ENCODE results near the gene DUSP12. TPM values are rescaled to one million over a fixed set of nuclear protein-coding genes. Genes with fewer than 3 reads are reported as not detected.
A peak's percentile ranks its signal among the peaks of the same experiment; 100 is the strongest.

DUSP12 gene
- total RNA-seq, 1 donor from 2014 or later = 27.8 TPM

DNA sequence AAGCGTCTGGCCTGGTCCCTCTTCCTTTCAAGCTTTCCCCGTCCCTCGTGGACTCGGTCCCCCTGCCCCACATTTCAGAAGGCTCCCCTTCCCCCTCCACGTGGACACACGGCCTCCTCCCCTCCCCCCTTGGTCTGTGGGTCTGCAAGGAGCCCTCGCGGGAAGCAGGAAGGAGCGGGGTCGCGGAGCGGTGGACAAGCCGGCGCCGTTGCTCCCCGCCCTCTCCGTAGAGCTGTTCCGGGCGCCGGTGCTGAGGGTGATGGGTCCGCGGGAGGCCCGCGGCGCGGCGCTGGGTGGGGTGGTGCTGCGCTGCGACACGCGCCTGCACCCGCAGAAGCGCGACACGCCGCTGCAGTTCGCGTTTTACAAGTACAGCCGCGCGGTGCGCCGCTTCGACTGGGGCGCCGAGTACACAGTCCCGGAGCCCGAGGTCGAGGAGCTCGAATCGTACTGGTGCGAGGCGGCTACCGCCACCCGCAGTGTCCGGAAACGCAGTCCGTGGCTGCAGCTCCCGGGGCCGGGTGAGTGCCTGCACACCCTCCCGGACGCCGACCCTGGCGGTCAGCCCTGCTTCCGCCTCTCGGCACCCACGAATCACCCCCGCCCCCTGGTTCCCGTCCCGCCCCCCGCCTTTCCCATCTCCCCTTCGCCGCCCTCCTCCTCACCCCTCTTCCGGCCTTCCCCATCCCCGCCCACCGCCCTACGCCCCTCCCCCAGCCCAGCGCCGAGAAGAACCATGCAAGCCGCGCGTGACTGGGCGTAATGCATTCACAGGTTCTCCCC is 22.9 kb upstream of the DUSP12 start:
- TF ChIP-seq, protein P1, sequence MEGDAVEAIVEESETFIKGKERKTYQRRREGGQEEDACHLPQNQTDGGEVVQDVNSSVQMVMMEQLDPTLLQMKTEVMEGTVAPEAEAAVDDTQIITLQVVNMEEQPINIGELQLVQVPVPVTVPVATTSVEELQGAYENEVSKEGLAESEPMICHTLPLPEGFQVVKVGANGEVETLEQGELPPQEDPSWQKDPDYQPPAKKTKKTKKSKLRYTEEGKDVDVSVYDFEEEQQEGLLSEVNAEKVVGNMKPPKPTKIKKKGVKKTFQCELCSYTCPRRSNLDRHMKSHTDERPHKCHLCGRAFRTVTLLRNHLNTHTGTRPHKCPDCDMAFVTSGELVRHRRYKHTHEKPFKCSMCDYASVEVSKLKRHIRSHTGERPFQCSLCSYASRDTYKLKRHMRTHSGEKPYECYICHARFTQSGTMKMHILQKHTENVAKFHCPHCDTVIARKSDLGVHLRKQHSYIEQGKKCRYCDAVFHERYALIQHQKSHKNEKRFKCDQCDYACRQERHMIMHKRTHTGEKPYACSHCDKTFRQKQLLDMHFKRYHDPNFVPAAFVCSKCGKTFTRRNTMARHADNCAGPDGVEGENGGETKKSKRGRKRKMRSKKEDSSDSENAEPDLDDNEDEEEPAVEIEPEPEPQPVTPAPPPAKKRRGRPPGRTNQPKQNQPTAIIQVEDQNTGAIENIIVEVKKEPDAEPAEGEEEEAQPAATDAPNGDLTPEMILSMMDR (IDR thresholded peaks at IDR 0.05; ENCODE audit: unreplicated experiment) = no peak
- DNase-seq (ENCODE audit: low spot score) = peak; percentile 68
- Mint-ChIP-seq H3K4me1 (ENCODE audit: unreplicated experiment) (peaks cover 12% of the 10 kb centered on the region), H3K36me3 (ENCODE audit: low read depth, unreplicated experiment) (no peaks in the 10 kb centered on the region), H3K27me3 (ENCODE audit: unreplicated experiment) (peaks cover 23% of the 10 kb centered on the region), H3K27ac (ENCODE audit: unreplicated experiment) (no peak overlapping the region), H3K9me3 (ENCODE audit: unreplicated experiment) (no peaks in the 10 kb centered on the region), H3K4me3 (ENCODE audit: unreplicated experiment) (peak overlapping the region; percentile 89)

DNA sequence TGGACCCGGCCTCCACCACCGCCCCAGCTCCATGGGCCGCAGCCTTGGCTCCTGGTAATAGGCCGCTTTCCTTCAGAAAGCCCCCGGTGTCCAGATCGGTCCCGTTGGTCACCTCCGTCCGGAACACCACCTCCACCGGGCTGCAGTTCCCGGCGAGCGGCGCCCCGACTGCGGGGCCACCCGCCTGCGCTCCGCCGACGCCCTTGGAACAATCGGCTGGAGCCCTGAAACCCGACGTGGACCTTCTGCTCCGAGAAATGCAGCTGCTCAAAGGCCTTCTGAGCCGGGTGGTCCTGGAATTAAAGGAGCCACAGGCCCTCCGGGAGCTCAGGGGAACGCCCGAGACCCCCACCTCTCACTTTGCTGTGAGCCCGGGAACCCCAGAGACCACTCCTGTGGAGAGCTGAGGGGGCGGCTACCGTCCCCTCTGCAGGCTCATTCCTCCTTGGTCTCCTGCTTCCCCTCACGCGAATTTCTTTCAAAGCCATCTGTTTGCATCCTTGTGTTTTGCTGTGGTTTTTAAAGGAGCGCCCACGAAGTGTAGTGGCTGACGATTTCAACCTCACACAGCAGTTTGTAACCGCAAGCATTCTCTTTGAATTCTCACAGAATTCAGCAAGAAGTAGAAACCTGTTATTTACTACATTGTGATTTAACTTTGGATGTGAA is 22.2 kb upstream of the DUSP12 start:
- no peak for DNase-seq (ENCODE audit: low spot score)

DNA sequence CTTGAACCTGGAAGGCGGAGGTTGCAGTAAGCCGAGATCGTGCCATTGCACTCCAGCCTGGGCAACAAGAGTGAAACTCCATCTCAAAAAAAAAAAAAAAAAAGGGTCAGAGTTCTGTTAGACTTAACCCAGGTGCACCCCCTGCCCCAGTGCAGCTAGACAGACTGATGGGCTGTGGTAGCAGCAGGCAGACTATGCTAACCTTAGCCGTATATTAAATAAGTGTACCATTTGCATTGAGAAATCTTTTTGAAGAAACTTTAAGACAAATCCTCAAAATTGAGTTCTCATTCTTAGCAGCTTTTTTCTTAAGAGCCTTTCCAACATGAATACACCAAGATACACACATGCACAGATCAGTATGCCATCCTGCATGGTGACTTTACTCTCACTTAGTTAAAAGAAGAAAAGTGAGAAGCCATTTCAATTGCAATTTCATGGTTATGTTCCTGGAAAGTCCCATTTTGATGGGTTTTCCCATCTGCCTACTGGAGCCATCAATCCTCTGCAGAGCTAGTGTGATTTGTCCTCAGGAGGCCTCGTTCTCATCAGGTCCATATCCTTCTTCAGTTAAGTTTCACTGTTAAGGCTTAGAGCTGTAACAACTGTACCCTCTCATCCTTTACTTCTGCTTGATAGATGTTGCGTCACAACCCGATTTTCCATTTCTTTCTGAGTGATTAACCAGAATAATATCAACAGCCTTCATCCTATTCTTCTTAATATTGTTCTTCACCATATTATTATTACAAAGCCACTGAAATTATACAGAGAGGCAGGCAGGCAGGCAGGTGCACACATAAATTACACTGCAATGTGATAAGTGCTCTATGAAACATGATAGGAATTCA is 21.0 kb upstream of the DUSP12 start:
- peaks cover 12% of the 10 kb centered on the region for H3K4me1 Mint-ChIP-seq (ENCODE audit: unreplicated experiment)
- H3K27ac Mint-ChIP-seq (ENCODE audit: unreplicated experiment) = no peak overlapping the region
- H3K27me3 Mint-ChIP-seq (ENCODE audit: unreplicated experiment) = peaks cover 15% of the 10 kb centered on the region

More for the DNA sequence above, 22.2 kb upstream of the DUSP12 start:
- Mint-ChIP-seq H3K4me1 (ENCODE audit: unreplicated experiment) (peaks cover 12% of the 10 kb centered on the region), H3K9me3 (ENCODE audit: unreplicated experiment) (no peaks in the 10 kb centered on the region), H3K36me3 (ENCODE audit: low read depth, unreplicated experiment) (no peaks in the 10 kb centered on the region), H3K4me3 (ENCODE audit: unreplicated experiment) (peak overlapping the region; percentile 91), H3K27ac (ENCODE audit: unreplicated experiment) (peak overlapping the region; percentile 61), H3K27me3 (ENCODE audit: unreplicated experiment) (peaks cover 17% of the 10 kb centered on the region)
- TF ChIP-seq, protein P1 (IDR thresholded peaks at IDR 0.05; ENCODE audit: unreplicated experiment) = no peak

GRCh38 chr1:161730050-161730564 is 19.5 kb upstream of the DUSP12 start:
- TF ChIP-seq, protein P1 (IDR thresholded peaks at IDR 0.05; ENCODE audit: unreplicated experiment) = no peak
- H3K4me3 Mint-ChIP-seq (ENCODE audit: unreplicated experiment) = no peak overlapping the region
- DNase-seq (ENCODE audit: low spot score) = no peak
- peaks cover 13% of the 10 kb centered on the region for H3K27me3 Mint-ChIP-seq (ENCODE audit: unreplicated experiment)
- H3K36me3 Mint-ChIP-seq (ENCODE audit: low read depth, unreplicated experiment) = no peaks in the 10 kb centered on the region
- peaks cover 8% of the 10 kb centered on the region for H3K4me1 Mint-ChIP-seq (ENCODE audit: unreplicated experiment)
- no peak overlapping the region for H3K27ac Mint-ChIP-seq (ENCODE audit: unreplicated experiment)
- H3K9me3 Mint-ChIP-seq (ENCODE audit: unreplicated experiment) = no peaks in the 10 kb centered on the region

More for the DNA sequence above, 21.0 kb upstream of the DUSP12 start:
- no peaks in the 10 kb centered on the region for H3K9me3 Mint-ChIP-seq (ENCODE audit: unreplicated experiment)
- no peaks in the 10 kb centered on the region for H3K36me3 Mint-ChIP-seq (ENCODE audit: low read depth, unreplicated experiment)
- TF ChIP-seq, protein P1 (IDR thresholded peaks at IDR 0.05; ENCODE audit: unreplicated experiment) = no peak
- no peak for DNase-seq (ENCODE audit: low spot score)
- H3K4me3 Mint-ChIP-seq (ENCODE audit: unreplicated experiment) = no peak overlapping the region

Measured in endothelial cell (in vitro differentiated cells).